Natural killer cell (primary cell): ENCODE measurements around the gene PPIL1. TPM values are rescaled to one million over a fixed set of nuclear protein-coding genes. Genes with fewer than 3 reads are reported as not detected.

Source experiments
- ATAC-seq, 3 donors: fragments of 150-1000 bp in 2 of 3; fragments of 200-7000 bp in 1 of 3; cut with Tn5 transposase; 1 replicate in 1 of 3; 2 replicates in 2 of 3; pipeline ENCODE4 v1.10.0; 2021; ENCODE audit warnings: mild to moderate bottlenecking in 2 of 3, moderate library complexity in 2 of 3
- DNase-seq, 2 donors: peaks; one replicate each; pipeline versions ENCODE4 v3.0.0 to v3.0.0-alpha.2; 2013 to 2021; ENCODE audit warnings: mixed read lengths in 1 of 2
- H3K27ac ChIP-seq: one replicate; pipeline ENCODE4 v1.5.1; 2013; ENCODE audit warnings: mild to moderate bottlenecking, low read length
- H3K27me3 ChIP-seq: one replicate; pipeline ENCODE4 v1.6.1; 2013; ENCODE audit warnings: low read length; ENCODE audit not compliant: control insufficient read depth, insufficient read depth
- H3K36me3 ChIP-seq: one replicate; pipeline ENCODE4 v1.6.1; 2013; ENCODE audit warnings: low read length; ENCODE audit not compliant: control insufficient read depth, insufficient read depth
- H3K4me1 ChIP-seq: one replicate; pipeline ENCODE4 v1.6.1; 2013; ENCODE audit warnings: low read length; ENCODE audit not compliant: control insufficient read depth, insufficient read depth
- H3K4me3 ChIP-seq: one replicate; pipeline ENCODE4 v1.5.1; 2013; ENCODE audit warnings: low read length
- H3K9me3 ChIP-seq: one replicate; pipeline ENCODE4 v1.6.1; 2013; ENCODE audit warnings: low read length; ENCODE audit not compliant: control insufficient read depth, insufficient read depth
- H3K27ac Mint-ChIP-seq, 2 donors: one replicate each; pipeline ENCODE4 v1.8.0; 2022; ENCODE audit warnings: mild to moderate bottlenecking in 2 of 2, mixed read lengths in 2 of 2, moderate library complexity in 1 of 2
- H3K27me3 Mint-ChIP-seq, 2 donors: one replicate each; pipeline ENCODE4 v1.8.0; 2022; ENCODE audit warnings: low read depth in 2 of 2, mixed read lengths in 2 of 2
- H3K36me3 Mint-ChIP-seq: one replicate; pipeline ENCODE4 v1.8.0; 2022; ENCODE audit warnings: mixed read lengths
- H3K4me1 Mint-ChIP-seq, 2 donors: one replicate each; pipeline ENCODE4 v1.8.0; 2022; ENCODE audit warnings: mixed read lengths in 2 of 2
- H3K4me3 Mint-ChIP-seq: one replicate; pipeline ENCODE4 v1.8.0; 2022; ENCODE audit warnings: mild to moderate bottlenecking, moderate library complexity, mixed read lengths
- H3K9me3 Mint-ChIP-seq, 2 donors: one replicate each; pipeline ENCODE4 v1.8.0; 2022; ENCODE audit warnings: mixed read lengths in 2 of 2
- CTCF ChIP-seq: fragments of 200-600 bp; IDR thresholded peaks from one replicate; pipeline ENCODE4 v1.8.0; 2022; ENCODE audit warnings: antibody characterized with exemption
- WGBS: methylation state at CpG from one replicate; pipeline ENCODE4 v1.1.7; 2013; ENCODE audit warnings: missing lambda C conversion rate; ENCODE audit not compliant: insufficient coverage; 5-methylcytosine and 5-hydroxymethylcytosine counted together
- intact Hi-C: fragments of 100-400 bp; cut with micrococcal nuclease; formaldehyde crosslinking; loops from one replicate; pipeline ENCODE4 v1.14.2; 2022
- total RNA-seq, 4 donors: library from RNA; stranded (reverse); fragments of 120-200 nt in 1 of 4; gene quantifications; one replicate each; pipeline versions ENCODE4 v1.2.3 to v1.2.4, GENCODE V29; 2013 to 2022

PPIL1 gene
- total RNA-seq, 3 donors from 2014 or later (not counting 1 experiment from before 2014, with no cell fraction given): 2.6 to 5.2 (median 5.1) TPM

- Mint-ChIP-seq H3K9me3 (no peaks in the 10 kb centered on the region), H3K27ac (no peak overlapping the region), H3K27me3 (peaks cover 0 to 10% of the 10 kb centered on the region in 2 donors), H3K4me1 (peaks cover 8 to 12% of the 10 kb centered on the region in 2 donors), H3K4me3 (no peak overlapping the region), H3K36me3 (no peaks in the 10 kb centered on the region)
- Histone ChIP-seq H3K27ac (no peak overlapping the region), H3K9me3 (no peaks in the 10 kb centered on the region), H3K4me1 (peaks cover 11% of the 10 kb centered on the region), H3K4me3 (no peak overlapping the region), H3K27me3 (no peaks in the 10 kb centered on the region), H3K36me3 (no peaks in the 10 kb centered on the region)
- 90% methylated on average over 2 of the region's 2 CpGs for WGBS
- DNase-seq (no peak), ATAC-seq (no peak)
- TF ChIP-seq CTCF: no peak
- intact Hi-C loops: no loop called here
Measured at GRCh38 chr6:36830577-36830976, 44.0 kb downstream of the PPIL1 start.

- intact Hi-C loops: no loop called here
- H3K27me3 ChIP-seq: no peaks in the 10 kb centered on the region
- H3K36me3 ChIP-seq: no peaks in the 10 kb centered on the region
- H3K4me3 ChIP-seq: no peak overlapping the region
- WGBS: 93% methylated on average over 11 of the region's 11 CpGs
- no peaks in the 10 kb centered on the region for H3K36me3 Mint-ChIP-seq
- H3K27ac ChIP-seq: no peak overlapping the region
- H3K4me3 Mint-ChIP-seq: no peak overlapping the region
- no peak for TF ChIP-seq CTCF
- H3K4me1 ChIP-seq: peaks cover 11% of the 10 kb centered on the region
- no peak for DNase-seq
- no peaks in the 10 kb centered on the region for H3K9me3 ChIP-seq
- peaks cover 8 to 12% of the 10 kb centered on the region in 2 donors for H3K4me1 Mint-ChIP-seq
- ATAC-seq: no peak
- no peak overlapping the region for H3K27ac Mint-ChIP-seq
- H3K27me3 Mint-ChIP-seq: peaks cover 0 to 8% of the 10 kb centered on the region in 2 donors
- no peaks in the 10 kb centered on the region for H3K9me3 Mint-ChIP-seq
Measured at GRCh38 chr6:36829919-36830544, 44.6 kb downstream of the PPIL1 start.

- Mint-ChIP-seq H3K9me3 (no peaks in the 10 kb centered on the region), H3K4me3 (no peak overlapping the region), H3K4me1 (peaks cover 8 to 12% of the 10 kb centered on the region in 2 donors), H3K27ac (peak overlapping the region in 1 of 2 donors; percentile 52), H3K36me3 (no peaks in the 10 kb centered on the region), H3K27me3 (peaks cover 0 to 8% of the 10 kb centered on the region in 2 donors)
- no peaks in the 10 kb centered on the region for H3K27me3 ChIP-seq
- H3K4me1 ChIP-seq: peaks cover 11% of the 10 kb centered on the region
- no peak overlapping the region for H3K27ac ChIP-seq
- 31% methylated on average over 19 of the region's 19 CpGs for WGBS
- intact Hi-C loops: no loop called here
- DNase-seq (peak in 1 of 2 donors; percentile 18), ATAC-seq (peak; percentile 45 to 76 (median 53))
- H3K36me3 ChIP-seq: no peaks in the 10 kb centered on the region
- H3K4me3 ChIP-seq: no peak overlapping the region
- no peaks in the 10 kb centered on the region for H3K9me3 ChIP-seq
- no peak for TF ChIP-seq CTCF
Measured at GRCh38 chr6:36827261-36828079, 47.1 kb downstream of the PPIL1 start.
